HL-60/S4 treated with retinoic acid at 250 ng/mL for 4 days and 3 days (cell line): ENCODE measurements around the gene NRCAM.

Source experiments
- in situ Hi-C: fragments of 300-500 bp; cut with MboI; formaldehyde crosslinking; loops from 2 replicates; pipeline ENCODE4 v1.7.0; 2022; ENCODE audit warnings: low sequenced_read_pairs

The NRCAM gene

DNA sequence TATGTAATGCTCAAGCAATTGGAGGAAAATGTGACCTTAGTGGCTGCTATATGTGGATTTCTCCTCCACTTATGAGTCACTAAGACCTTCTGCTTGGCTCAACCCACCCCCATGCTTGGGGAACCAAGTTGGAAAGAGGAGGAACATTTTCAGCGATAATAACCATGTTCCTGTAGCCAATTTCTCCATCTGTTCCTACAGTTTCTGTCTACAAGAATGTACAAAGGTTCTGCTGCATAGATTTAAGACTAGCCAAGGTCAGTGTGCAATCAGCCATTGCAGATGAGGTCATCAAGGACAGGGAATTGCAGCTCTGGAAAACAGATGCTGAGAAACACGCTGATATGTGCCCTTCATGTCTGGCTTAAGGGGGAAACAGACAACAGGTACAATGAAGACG is 5.6 kb upstream of the NRCAM start:
- in situ Hi-C loops: no loop called here

GRCh38 chr7:108460964-108461363 is 4.7 kb upstream of the NRCAM start:
- in situ Hi-C loops: no loop called here

GRCh38 chr7:108459922-108460551 is 3.8 kb upstream of the NRCAM start:
- in situ Hi-C loops: no loop called here

GRCh38 chr7:108457871-108458270 is 1.6 kb upstream of the NRCAM start:
- in situ Hi-C loops: no loop called here

DNA sequence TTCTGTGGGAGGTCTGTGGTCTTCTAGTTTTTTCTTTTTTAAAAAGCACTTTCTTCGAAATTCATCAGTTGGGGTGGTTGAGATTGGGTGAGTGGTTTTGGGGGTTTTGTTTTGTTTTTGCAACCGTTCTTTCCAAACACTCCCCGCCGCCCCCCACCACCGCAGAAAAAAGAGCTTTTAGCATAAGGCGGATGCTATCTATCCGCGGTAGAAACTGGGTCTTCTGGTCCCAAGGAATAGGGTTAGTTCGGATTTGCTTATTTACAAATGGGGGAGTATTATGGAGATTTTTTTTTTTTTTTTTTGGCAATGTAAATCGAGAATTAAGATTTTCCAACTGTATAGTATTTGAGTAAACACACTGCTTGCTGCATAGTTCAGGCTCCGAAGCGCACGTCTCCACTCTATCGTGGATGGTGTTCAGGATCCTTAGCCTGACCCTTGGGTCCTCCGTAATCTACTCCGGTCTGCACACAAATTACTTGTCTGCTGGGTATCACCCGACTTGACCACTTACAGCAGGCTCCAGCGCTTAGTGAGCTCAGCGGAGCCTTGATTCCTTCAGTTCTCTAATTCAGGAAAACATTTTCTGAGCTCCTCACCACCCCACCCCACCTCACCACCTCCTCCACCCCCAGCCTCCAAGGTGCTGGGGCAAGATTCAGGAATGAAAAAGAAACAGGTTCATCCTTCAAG is 757 bp upstream of the NRCAM start:
- in situ Hi-C loops: no loop called here

DNA sequence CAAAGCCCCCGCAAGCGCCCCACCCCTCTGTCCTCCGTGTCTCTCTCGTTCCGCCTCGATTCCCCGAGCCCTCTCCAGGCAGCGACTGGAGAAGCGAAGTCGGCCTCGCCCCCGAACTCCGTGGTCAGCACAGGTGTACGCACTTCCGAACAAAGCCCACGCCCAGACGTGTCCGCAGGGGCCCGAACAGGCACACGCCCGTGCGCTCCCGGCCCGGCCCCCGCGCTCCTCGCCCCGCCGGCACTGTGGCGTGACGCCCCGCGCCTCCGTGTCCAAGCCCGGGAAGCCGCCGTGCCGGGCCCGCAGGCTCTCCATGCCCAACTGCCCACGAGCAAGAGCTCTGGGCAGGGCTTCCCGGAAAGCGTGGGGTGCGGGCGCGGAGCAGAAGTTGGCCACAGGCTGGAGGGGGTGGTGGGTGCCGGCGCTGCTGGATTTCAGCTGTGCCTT is 662 bp downstream of the NRCAM start:
- in situ Hi-C loops: no loop called here

- in situ Hi-C loops: no loop called here
These were observed 1.3 kb downstream of the NRCAM start for GRCh38 chr7:108454674-108455550.

- in situ Hi-C loops: no loop called here
These were observed 1.9 kb downstream of the NRCAM start for GRCh38 chr7:108454317-108454673.

- in situ Hi-C loops: no loop called here
These were observed 2.9 kb downstream of the NRCAM start for GRCh38 chr7:108453320-108453719.

DNA sequence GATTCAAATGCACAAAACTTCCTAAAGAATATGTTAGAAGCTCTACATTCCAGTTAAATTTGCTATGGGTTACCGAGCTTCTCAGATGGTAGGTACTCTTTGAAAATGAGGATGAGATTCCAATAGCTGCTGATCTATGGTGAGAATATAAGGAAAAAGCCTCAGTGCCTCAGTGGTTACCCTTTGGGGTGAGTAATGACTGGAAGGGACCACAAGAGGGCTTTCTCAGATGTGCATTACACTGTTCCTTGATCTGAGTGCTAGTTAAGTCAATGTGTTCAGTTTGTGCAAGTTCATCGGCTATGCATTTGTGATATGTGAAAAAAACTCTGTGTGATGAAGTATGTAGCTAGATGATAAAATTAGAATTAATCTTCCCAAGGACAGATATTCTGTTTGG is 3.5 kb downstream of the NRCAM start:
- in situ Hi-C loops: no loop called here

DNA sequence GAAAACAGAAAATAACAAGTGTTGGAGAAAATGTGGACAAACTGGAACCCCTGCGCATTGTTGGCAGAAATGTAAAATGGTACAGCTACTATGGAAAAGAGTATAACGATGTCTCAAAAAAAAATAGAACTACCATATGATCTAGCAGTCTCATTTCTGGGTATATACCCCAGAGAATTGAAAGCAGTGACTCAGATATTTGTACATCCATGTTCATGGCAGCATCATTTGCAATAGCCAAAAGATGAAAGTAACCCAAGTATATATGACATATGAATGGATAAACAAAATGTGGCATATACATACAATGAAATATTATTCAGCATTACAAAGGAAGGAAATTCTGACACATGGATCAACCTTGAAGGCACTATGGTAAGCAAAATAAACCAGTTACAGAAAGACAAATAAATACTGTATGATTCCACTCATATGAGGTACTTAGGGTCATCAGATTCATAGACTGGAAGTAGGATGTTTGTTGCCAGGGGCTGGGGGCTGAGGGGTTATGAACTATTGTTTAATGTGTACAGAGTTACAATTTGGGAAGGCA is 4.9 kb downstream of the NRCAM start:
- in situ Hi-C loops: no loop called here

- in situ Hi-C loops: no loop called here
These were observed 6.1 kb downstream of the NRCAM start for GRCh38 chr7:108450160-108450559.

- in situ Hi-C loops: no loop called here
These were observed 6.7 kb downstream of the NRCAM start for GRCh38 chr7:108449521-108449920.

GRCh38 chr7:108448584-108449505 is 7.4 kb downstream of the NRCAM start:
- in situ Hi-C loops: no loop called here

DNA sequence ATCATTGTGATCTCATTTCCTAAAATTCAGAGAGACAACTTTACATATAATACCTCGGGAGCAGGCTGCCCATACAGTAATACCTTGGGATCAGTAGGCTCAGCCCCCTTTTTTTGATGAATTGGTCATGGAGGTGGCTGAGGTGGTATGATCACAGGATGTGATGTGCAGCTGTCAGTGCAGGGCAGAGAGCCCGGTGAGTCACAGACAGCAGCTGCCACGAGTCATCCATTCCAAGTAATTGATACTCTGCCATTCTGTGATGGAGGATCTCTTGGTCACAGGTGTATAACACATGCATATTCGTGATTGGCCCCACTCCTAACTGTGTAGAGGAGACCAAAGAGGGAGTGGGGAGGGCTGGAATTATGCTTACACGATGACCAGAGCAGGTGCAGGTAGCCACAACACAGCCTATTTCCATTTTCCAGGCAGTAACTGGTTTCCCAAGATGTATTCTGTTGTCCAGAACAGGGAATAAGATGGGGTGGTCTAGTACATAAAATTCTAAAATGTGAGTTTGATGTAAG is 14.1 kb downstream of the NRCAM start:
- in situ Hi-C loops: no loop called here

DNA sequence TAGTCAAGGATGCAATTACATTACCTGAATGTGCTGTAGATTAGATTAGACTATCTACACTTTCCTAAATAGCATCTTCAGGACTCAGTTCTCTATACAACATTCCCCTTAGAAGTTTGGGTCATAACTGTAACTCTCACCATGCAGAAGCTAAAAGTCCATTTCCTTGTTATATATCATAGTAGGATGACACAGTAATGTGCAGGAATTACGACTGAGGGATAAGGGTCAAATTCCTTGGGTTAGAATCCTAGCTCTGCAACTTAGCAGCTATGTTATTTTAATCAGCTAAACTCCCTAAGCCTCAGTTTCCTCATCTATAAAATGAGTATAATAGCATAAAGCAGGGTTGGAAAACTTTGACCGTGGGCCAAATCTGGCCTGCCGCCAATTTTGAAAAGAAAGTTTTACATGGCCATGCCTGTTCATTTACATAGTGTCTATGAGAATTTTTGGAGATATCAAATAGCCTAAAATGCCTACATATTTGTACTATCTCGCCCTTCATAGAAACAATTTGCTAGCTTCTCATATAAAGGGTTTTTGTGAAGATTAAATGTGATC is 14.8 kb downstream of the NRCAM start:
- in situ Hi-C loops: no loop called here

GRCh38 chr7:108440613-108441012 is 15.6 kb downstream of the NRCAM start:
- in situ Hi-C loops: no loop called here

GRCh38 chr7:108436906-108437305 is 19.3 kb downstream of the NRCAM start:
- in situ Hi-C loops: no loop called here

DNA sequence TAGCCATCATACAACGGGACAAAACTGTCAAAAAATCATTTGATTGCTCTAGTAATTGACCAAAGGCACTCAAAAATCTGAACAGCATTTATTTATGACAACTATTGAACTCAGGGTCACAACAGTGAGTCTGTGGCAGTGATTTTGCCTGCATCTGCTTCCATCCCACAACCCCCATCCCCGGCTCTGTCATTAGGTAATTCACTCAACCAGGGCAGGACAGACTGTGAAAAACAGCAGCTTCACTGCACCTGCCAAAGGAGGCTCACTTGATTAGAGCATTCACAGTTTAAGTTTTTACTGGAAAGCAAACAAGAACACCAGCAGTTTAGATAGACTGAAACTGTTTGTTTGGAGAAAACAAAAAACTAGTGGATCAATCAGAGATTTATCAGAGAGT is 22.2 kb downstream of the NRCAM start:
- in situ Hi-C loops: no loop called here

DNA sequence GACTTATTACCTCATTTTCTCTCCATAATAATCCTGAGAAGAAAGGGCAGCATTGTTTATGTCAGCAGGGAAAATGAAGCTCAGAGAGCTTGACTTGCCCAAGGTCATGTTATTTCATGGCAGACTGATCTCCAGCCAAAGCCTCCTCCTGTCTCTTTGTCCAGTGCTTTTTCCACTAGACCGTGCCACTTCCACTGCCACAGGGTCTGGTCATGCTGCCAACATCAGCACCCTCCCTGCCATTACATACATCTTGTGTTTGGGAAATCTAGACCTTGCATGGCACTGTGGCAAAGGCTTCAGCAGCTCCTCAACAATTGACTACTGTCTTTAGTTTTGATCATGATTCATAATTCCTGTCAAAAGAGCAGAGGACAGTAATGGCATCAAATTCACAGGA is 25.1 kb downstream of the NRCAM start:
- in situ Hi-C loops: no loop called here
